HepG2 (cell line): Measurements from ENCODE around the gene UGT1A8.

Experiments used
- ATF2 ChIP-seq: sonication (generic); formaldehyde crosslinking; IDR thresholded peaks from 2 replicates; pipeline ENCODE4 v1.4.0; 2020; ENCODE audit warnings: missing genetic modification reagents
- CTCF ChIP-seq: sonication (generic); formaldehyde crosslinking; IDR thresholded peaks from 2 replicates; pipeline ENCODE4 v1.5.0; 2020; ENCODE audit warnings: mild to moderate bottlenecking, missing genetic modification reagents, moderate library complexity
- GABPA ChIP-seq, 2 experiments: IDR thresholded peaks; 2 replicates each; pipeline ENCODE4 v1.6.1; 2011 to 2016; ENCODE audit warnings: low read depth in 2 of 2, low read length in 1 of 2, missing biosample characterization in 1 of 2, missing genetic modification characterization in 1 of 2
- GATA4 ChIP-seq: sonication (generic); IDR thresholded peaks from 2 replicates; pipeline ENCODE4 v1.6.1; 2016; ENCODE audit warnings: antibody characterized with exemption, low read depth, borderline replicate concordance
- MED1 ChIP-seq: sonication (generic); formaldehyde crosslinking; IDR thresholded peaks from 2 replicates; pipeline ENCODE4 v1.4.0; 2020; ENCODE audit warnings: missing genetic modification reagents
- PATZ1 ChIP-seq: sonication (generic); formaldehyde crosslinking; IDR thresholded peaks from 2 replicates; pipeline ENCODE4 v1.4.0; 2020; ENCODE audit warnings: missing genetic modification reagents
- PBX3 ChIP-seq: sonication (generic); formaldehyde crosslinking; IDR thresholded peaks from 2 replicates; pipeline ENCODE4 v1.8.1; 2023; ENCODE audit warnings: missing genetic modification reagents, inconsistent platforms, borderline replicate concordance
- SP5 ChIP-seq: IDR thresholded peaks from 2 replicates; pipeline ENCODE4 v1.6.1; 2016; ENCODE audit warnings: low read depth, borderline replicate concordance
- STAT6 ChIP-seq: sonication (generic); formaldehyde crosslinking; IDR thresholded peaks from 2 replicates; pipeline ENCODE4 v1.4.0; 2020; ENCODE audit warnings: missing genetic modification reagents, mild to moderate bottlenecking, borderline replicate concordance
- TAF1 ChIP-seq: sonication (generic); formaldehyde crosslinking; IDR thresholded peaks from 2 replicates; pipeline ENCODE4 v1.4.0; 2020; ENCODE audit warnings: missing genetic modification reagents
- ZNF343 ChIP-seq: sonication (generic); formaldehyde crosslinking; IDR thresholded peaks from 2 replicates; pipeline ENCODE4 v1.4.0; 2020; ENCODE audit warnings: mild to moderate bottlenecking, missing genetic modification reagents
- ZNF670 ChIP-seq: sonication (generic); formaldehyde crosslinking; IDR thresholded peaks from 2 replicates; pipeline ENCODE4 v1.8.0; 2022; ENCODE audit warnings: mild to moderate bottlenecking, missing genetic modification reagents, borderline replicate concordance

- TF ChIP-seq GABPA (IDR thresholded peaks at IDR 0.05; ENCODE audit: low read depth, low read length) = no peak
- no peak for TF ChIP-seq GABPA (CRISPR knock-in tag; IDR thresholded peaks at IDR 0.05; ENCODE audit: low read depth)
- no peak for TF ChIP-seq CTCF (CRISPR knock-in tag)
- no peak for TF ChIP-seq ATF2
- no peak for TF ChIP-seq STAT6
- no peak for TF ChIP-seq MED1 (CRISPR knock-in tag)
- TF ChIP-seq PATZ1 = no peak
- TF ChIP-seq PBX3 (CRISPR knock-in tag) = no peak
- no peak for TF ChIP-seq TAF1 (CRISPR knock-in tag)
- no peak for TF ChIP-seq GATA4
- TF ChIP-seq SP5 (CRISPR knock-in tag) = no peak
- no peak for TF ChIP-seq ZNF343 (CRISPR knock-in tag)
- no peak for TF ChIP-seq ZNF670
Observed at GRCh38 chr2:233792720-233793119, 175.3 kb downstream of the UGT1A8 start.
